Neutrophil (primary cell): Measurements from ENCODE around the gene GPR15LG.
"Not testable (repeated sequence)": the region's sequence is repeated elsewhere in the genome, so short reads cannot be mapped to it uniquely, and the experiment has no call there.

Experiments used
- H3K27ac ChIP-seq: fragments of 200-600 bp; sonication (generic); 2 replicates; pipeline ENCODE4 v1.5.1; 2016; ENCODE audit warnings: mild to moderate bottlenecking, moderate library complexity
- H3K27me3 ChIP-seq: fragments of 200-600 bp; sonication (generic); 2 replicates; pipeline ENCODE4 v1.6.0; 2016; ENCODE audit warnings: mild to moderate bottlenecking
- H3K36me3 ChIP-seq: fragments of 200-600 bp; sonication (generic); 2 replicates; pipeline ENCODE4 v1.5.1; 2017
- H3K4me1 ChIP-seq, 2 experiments: fragments of 200-600 bp in 1 of 2; sonication (generic) in 1 of 2; 1 replicate in 1 of 2; 2 replicates in 1 of 2; pipeline versions ENCODE4 v1.5.1 to v1.6.1; 2013 to 2016; ENCODE audit warnings: low read depth in 1 of 2, low read length in 1 of 2, mild to moderate bottlenecking in 1 of 2, moderate library complexity in 1 of 2; ENCODE audit not compliant: control insufficient read depth in 1 of 2, insufficient read depth in 1 of 2
- H3K4me3 ChIP-seq, 2 experiments: fragments of 200-600 bp in 1 of 2; sonication (generic) in 1 of 2; 1 replicate in 1 of 2; 2 replicates in 1 of 2; pipeline ENCODE4 v1.5.1; 2013 to 2016; ENCODE audit warnings: low read depth in 1 of 2, low read length in 1 of 2, mild to moderate bottlenecking in 1 of 2, moderate library complexity in 1 of 2
- H3K9me3 ChIP-seq: fragments of 200-600 bp; sonication (generic); 2 replicates; pipeline ENCODE4 v1.5.1; 2016
- TF ChIP-seq, protein P1 (sequence below): fragments of 200-600 bp; sonication (generic); IDR thresholded peaks from 2 replicates; pipeline ENCODE4 v1.5.1; 2016; ENCODE audit warnings: antibody characterized with exemption

The GPR15LG gene

DNA sequence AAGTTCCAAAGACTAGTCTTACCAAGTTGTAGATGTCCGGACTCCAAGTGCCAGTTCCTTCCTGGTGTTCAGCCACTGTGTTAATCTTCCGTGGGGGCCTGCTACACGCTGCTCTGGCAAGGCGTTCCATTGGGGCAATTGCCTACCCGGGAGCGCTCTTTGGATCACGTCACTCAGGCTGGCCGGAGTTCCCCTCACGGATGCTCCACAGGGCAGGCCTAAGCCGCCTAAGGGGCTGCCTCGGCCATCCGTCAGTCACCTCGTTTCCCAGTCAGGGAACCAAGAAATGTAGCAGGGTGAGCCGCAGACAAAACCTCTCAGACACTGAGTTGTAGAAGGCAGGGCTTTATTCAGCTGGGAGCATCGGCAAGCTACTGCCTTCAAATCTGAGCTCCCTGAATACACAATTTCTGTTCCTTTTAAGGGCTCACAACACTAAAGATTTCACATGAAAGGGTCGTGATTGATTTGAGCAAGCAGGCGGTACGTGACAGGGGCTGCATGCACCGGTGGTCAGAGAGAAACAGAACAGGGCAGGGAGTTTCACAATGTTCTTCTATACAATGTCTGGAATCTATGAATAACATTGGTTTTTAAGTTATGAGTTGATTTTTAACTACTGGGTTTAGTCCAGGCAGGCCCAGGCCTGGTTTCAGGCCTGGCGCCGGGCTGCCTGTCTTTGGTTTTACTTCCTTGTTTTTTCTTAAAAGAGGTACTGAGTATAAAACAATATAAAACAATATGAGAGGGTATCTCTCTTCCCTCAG is 1.7 kb upstream of the GPR15LG start:
- H3K36me3 ChIP-seq, H3K27me3 ChIP-seq, H3K4me1 ChIP-seq, H3K27ac ChIP-seq, H3K4me3 ChIP-seq, H3K9me3 ChIP-seq: not testable (repeated sequence)

DNA sequence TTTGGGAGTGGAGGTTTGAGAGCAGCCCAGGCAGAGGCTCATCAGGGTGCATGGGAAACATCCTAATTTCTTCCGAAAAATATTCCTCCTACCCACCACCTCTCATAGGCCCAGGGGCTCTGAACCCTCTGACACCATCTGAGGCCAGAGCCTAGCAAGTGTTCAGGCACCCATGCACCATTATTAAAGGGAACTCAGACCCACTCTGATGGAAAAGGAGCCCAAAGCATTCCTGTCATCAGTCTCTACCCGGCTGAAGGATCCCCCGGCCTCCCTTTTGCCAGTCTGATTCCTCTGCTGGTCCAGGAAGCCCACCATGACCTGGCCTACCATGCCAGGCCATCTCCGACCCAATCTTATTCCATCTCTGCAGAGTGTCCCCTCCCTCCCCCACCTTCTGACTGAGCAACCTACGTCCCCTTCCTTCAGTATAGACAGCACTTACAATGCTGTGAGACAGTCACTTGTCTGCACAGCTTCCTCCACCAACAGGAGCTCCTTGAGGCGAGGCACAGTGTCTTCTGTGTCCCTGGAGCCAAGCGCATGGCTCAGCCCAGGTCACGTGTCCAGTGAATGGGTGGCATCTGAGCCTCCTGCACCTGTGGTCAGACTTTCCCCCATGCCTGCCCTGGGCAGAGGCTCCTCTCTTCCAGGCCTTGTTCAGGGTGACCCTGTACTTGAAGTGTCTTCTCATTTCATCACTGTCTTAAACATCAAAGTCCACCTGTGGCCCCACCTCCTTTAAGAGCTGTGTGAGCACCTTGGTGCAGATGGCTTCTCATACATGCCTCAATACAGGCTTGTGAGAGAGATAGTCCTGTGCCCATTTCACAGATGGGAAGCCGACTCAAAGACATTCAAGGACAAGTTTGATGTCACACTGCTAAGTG is 889 bp upstream of the GPR15LG start:
- Histone ChIP-seq H3K4me3 (no peak overlapping the region), H3K9me3 (no peaks in the 10 kb centered on the region), H3K27ac (no peak overlapping the region)

DNA sequence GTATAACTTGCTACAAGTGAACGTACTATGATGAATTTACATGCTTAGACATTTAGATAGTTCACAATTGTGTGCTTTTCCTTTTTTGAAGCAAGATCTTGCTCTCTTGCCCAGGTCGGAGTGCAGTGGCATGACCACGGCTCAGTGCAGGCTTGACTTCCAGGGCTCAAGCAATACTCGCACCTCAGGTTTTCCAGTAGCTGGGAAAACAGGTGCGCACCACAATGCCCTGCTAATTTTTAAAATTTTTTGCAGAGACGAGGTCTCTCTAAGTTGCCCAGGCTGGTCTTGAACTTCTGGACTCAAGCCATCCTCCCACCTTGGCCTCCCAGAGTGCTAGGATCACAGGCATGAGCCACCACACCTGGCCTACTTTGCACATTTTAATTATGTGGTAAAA is 1.8 kb downstream of the GPR15LG start:
- Histone ChIP-seq H3K9me3 (no peaks in the 10 kb centered on the region), H3K27me3 (no peaks in the 10 kb centered on the region), H3K27ac (no peak overlapping the region), H3K4me3 (no peak overlapping the region), H3K4me1 (no peaks in the 10 kb centered on the region), H3K36me3 (no peaks in the 10 kb centered on the region)
- TF ChIP-seq, protein P1, sequence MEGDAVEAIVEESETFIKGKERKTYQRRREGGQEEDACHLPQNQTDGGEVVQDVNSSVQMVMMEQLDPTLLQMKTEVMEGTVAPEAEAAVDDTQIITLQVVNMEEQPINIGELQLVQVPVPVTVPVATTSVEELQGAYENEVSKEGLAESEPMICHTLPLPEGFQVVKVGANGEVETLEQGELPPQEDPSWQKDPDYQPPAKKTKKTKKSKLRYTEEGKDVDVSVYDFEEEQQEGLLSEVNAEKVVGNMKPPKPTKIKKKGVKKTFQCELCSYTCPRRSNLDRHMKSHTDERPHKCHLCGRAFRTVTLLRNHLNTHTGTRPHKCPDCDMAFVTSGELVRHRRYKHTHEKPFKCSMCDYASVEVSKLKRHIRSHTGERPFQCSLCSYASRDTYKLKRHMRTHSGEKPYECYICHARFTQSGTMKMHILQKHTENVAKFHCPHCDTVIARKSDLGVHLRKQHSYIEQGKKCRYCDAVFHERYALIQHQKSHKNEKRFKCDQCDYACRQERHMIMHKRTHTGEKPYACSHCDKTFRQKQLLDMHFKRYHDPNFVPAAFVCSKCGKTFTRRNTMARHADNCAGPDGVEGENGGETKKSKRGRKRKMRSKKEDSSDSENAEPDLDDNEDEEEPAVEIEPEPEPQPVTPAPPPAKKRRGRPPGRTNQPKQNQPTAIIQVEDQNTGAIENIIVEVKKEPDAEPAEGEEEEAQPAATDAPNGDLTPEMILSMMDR = no peak

More for the DNA sequence above, 889 bp upstream of the GPR15LG start:
- H3K4me1 ChIP-seq = no peaks in the 10 kb centered on the region
- no peaks in the 10 kb centered on the region for H3K36me3 ChIP-seq
- H3K27me3 ChIP-seq = no peaks in the 10 kb centered on the region
- TF ChIP-seq, protein P1 = no peak

DNA sequence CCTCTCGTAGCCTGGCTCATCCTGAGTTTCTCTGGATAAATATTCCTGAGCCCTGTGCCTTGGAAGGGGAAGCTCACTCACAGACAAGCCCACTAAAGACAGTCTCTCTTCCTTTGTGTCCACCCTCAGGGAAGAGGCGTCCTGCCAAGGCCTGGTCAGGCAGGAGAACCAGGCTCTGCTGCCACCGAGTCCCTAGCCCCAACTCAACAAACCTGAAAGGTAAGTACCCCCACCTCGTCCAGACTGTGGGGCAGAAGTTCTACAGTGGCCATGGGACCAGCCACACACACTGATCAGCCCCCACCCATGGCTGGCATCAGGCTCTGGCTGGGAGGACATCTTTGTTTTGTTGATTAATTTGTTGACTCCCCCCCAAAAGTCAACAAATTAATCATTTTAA is 2.8 kb downstream of the GPR15LG start:
- Histone ChIP-seq H3K4me1 (no peaks in the 10 kb centered on the region), H3K27me3 (no peaks in the 10 kb centered on the region), H3K36me3 (no peaks in the 10 kb centered on the region), H3K9me3 (no peaks in the 10 kb centered on the region), H3K27ac (no peak overlapping the region), H3K4me3 (no peak overlapping the region)
- TF ChIP-seq, protein P1 = no peak

DNA sequence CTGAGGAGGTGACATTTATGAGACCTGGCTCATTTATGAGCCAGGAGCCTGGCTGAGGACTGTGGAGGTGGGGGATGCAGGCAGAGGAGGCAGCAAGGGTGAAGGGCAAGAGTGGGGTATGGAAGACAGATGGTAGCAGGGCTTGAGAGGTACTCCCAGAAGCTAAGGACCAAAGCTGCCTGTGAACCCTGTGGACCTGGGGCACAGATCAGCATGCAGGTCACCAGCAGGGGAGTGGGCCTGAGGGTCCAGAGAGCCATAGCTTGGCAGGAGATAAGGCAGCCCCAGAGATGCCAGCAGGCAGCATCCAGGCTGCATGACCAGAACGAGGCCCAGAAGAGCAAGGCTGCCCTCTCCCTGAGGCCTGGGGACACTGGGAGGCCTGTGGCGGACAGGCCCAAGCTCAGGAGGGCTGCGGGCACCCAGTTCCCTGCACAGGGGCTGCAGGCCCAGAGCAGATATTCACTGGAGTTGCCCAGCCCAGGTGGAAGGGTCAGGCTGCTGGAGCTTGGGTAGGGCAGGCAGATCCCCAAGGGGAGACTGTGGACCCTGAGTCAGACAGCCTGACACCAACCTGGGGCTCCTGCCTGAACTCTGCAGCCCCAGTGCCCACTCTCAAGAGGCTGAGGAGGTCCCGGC is 3.4 kb downstream of the GPR15LG start:
- Histone ChIP-seq H3K27me3 (no peaks in the 10 kb centered on the region), H3K36me3 (no peaks in the 10 kb centered on the region), H3K9me3 (no peaks in the 10 kb centered on the region), H3K27ac (no peak overlapping the region), H3K4me3 (no peak overlapping the region), H3K4me1 (no peaks in the 10 kb centered on the region)
- TF ChIP-seq, protein P1 = no peak
